ENCODE results near the gene PIGO. TPM values are rescaled to one million over a fixed set of nuclear protein-coding genes. Genes with fewer than 3 reads are reported as not detected.
A peak's percentile ranks its signal among the peaks of the same experiment; 100 is the strongest.

PIGO gene
- total and polyA plus RNA-seq, 4 donors, result 13.8 to 38.1 (median 20.2) TPM

DNA sequence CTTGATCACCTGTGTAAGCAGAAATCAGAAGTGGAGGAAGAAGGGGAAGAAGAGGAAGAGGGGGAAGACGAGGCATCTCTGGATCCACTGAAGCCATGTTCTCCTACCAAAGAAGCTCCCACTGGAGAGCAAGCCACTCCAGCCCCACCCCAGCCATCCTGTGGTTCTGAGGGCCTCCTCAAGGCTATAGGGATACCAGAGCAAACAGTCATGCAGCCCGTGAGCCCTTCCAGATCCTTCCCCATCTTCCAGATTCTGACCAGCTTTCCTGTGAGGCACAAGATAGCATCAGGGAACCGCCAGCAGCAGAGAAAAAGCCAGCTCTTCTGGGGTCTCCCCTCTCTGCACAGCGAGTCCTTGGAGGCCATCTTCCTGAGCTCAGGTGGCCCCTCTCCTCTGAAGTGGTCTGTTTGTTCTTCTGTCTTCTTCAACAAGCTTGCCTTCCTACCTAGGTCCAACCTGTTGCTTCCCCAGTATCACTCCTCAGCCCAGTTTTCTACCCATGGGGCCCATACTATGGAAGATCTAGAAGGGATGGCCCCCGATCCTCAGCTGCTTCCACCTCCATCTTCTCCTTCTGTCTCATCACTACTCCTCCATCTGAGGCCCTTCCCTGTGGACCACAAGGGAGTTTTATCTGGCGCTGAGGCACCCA is 53.4 kb downstream of the PIGO start:
- no peaks in the 10 kb centered on the region for H3K27me3 ChIP-seq (ENCODE audit: control insufficient read depth in 3 of 3, insufficient read depth in 3 of 3, low read length in 2 of 3)
- DNase-seq, result no peak
- peaks cover 3 to 37% (median 6%) of the 10 kb centered on the region in 4 donors for H3K36me3 ChIP-seq (ENCODE audit: control insufficient read depth in 4 of 4, insufficient read depth in 4 of 4, low read length in 4 of 4)
- H3K4me1 ChIP-seq (ENCODE audit: control insufficient read depth in 5 of 5, insufficient read depth in 5 of 5, low read length in 5 of 5), result peaks cover 0 to 1% (median 0%) of the 10 kb centered on the region in 5 donors
- TF ChIP-seq, protein P1, sequence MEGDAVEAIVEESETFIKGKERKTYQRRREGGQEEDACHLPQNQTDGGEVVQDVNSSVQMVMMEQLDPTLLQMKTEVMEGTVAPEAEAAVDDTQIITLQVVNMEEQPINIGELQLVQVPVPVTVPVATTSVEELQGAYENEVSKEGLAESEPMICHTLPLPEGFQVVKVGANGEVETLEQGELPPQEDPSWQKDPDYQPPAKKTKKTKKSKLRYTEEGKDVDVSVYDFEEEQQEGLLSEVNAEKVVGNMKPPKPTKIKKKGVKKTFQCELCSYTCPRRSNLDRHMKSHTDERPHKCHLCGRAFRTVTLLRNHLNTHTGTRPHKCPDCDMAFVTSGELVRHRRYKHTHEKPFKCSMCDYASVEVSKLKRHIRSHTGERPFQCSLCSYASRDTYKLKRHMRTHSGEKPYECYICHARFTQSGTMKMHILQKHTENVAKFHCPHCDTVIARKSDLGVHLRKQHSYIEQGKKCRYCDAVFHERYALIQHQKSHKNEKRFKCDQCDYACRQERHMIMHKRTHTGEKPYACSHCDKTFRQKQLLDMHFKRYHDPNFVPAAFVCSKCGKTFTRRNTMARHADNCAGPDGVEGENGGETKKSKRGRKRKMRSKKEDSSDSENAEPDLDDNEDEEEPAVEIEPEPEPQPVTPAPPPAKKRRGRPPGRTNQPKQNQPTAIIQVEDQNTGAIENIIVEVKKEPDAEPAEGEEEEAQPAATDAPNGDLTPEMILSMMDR (IDR thresholded peaks at IDR 0.05; ENCODE audit: control extremely low read depth, extremely low read depth), result no peak
- H3K27ac ChIP-seq (ENCODE audit: low read depth in 1 of 2, low read length in 1 of 2), result no peak overlapping the region
- ATAC-seq (ENCODE audit: insufficient read depth, low FRiP score), result no peak
- no peak overlapping the region for H3K9ac ChIP-seq (ENCODE audit: insufficient read depth in 1 of 2, low read length in 2 of 2)
- 91 to 92% methylated on average over 6 of the region's 6 CpGs for WGBS, 2 donors
- H3K4me3 ChIP-seq, result no peak overlapping the region
- H3K9me3 ChIP-seq (ENCODE audit: control insufficient read depth in 4 of 4, insufficient read depth in 3 of 4, low read length in 3 of 4), result no peaks in the 10 kb centered on the region

DNA sequence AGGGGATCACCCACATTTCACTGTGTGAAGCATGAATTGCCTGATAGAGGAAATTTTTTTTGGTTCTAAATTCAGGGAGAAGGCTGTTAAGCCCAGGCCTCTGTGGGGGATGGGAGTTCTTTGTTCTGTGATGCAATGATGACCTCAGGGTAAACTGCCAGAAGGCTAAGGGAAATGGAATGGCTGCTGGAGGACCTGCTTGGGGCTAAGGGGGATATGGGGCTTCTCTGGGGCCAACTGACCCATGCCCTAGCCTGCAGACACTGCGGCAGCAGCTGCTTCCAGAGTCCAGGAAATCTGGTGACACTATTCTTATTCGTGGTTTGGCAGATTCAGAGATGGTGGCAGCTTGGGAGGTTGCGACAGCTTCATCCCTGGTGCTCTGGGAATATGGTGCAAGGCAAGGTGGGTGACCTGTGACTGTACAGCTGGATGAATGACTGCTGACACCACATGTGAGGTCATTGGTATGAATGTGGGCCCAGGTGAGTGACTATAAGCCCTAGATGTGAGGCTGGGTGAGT is 54.2 kb downstream of the PIGO start:
- Histone ChIP-seq H3K9ac (ENCODE audit: insufficient read depth in 1 of 2, low read length in 2 of 2) (no peak overlapping the region), H3K27me3 (ENCODE audit: control insufficient read depth in 3 of 3, insufficient read depth in 3 of 3, low read length in 2 of 3) (no peaks in the 10 kb centered on the region), H3K9me3 (ENCODE audit: control insufficient read depth in 4 of 4, insufficient read depth in 3 of 4, low read length in 3 of 4) (no peaks in the 10 kb centered on the region), H3K27ac (ENCODE audit: low read depth in 1 of 2, low read length in 1 of 2) (no peak overlapping the region), H3K4me3 (no peak overlapping the region), H3K36me3 (ENCODE audit: control insufficient read depth in 4 of 4, insufficient read depth in 4 of 4, low read length in 4 of 4) (peaks cover 0 to 33% (median 4%) of the 10 kb centered on the region in 4 donors), H3K4me1 (ENCODE audit: control insufficient read depth in 5 of 5, insufficient read depth in 5 of 5, low read length in 5 of 5) (peaks cover 0 to 1% (median 0%) of the 10 kb centered on the region in 5 donors)
- DNase-seq (peak in 2 of 3 donors; percentile 16 to 22), ATAC-seq (ENCODE audit: insufficient read depth, low FRiP score) (no peak)
- TF ChIP-seq, protein P1 (IDR thresholded peaks at IDR 0.05; ENCODE audit: control extremely low read depth, extremely low read depth), result no peak
- WGBS, 2 donors, result 55 to 79% methylated on average over 3 of the region's 3 CpGs

Small RNA genes lying within 50 kb of the gene (small RNA-seq; reads per million reads assigned to genes)
- gene RN7SL338P (ENCODE audit: low replicate concordance), result not detected

Other genes with a start within 250 kb of the PIGO start
- gene PHF24, start 138.3 kb downstream of the PIGO start, total RNA-seq, result 1 to 10 TPM in 1 of 2 donors, under 1 TPM in 1; 0.48 to 1.0 TPM
- under 1 TPM; 0.10 to 0.14 TPM for gene PHF24, start 138.3 kb downstream of the PIGO start, polyA plus RNA-seq
- gene DNAJB5, start 106.8 kb downstream of the PIGO start, total RNA-seq, result 10 to 100 TPM in 1 of 2 donors, 1 to 10 TPM in 1; 4.5 to 10.3 TPM
- gene DNAJB5, start 106.8 kb downstream of the PIGO start, polyA plus RNA-seq, result 1 to 10 TPM; 4.8 to 8.9 TPM
- 100 to 1,000 TPM; 164 to 249 TPM for gene VCP, start 24.0 kb downstream of the PIGO start, total RNA-seq
- 100 to 1,000 TPM in 1 of 2 donors, 10 to 100 TPM in 1; 58.5 to 193 TPM for gene VCP, start 24.0 kb downstream of the PIGO start, polyA plus RNA-seq
- 10 to 100 TPM; 15.2 to 15.4 TPM for gene FANCG, start 16.6 kb downstream of the PIGO start, total RNA-seq
- gene FANCG, start 16.6 kb downstream of the PIGO start, polyA plus RNA-seq, result 10 to 100 TPM in 1 of 2 donors, 1 to 10 TPM in 1; 7.2 to 20.6 TPM
- 10 to 100 TPM; 64.9 to 96.5 TPM for gene STOML2, start 6.5 kb upstream of the PIGO start, total RNA-seq
- 100 to 1,000 TPM in 1 of 2 donors, 10 to 100 TPM in 1; 50.3 to 116 TPM for gene STOML2, start 6.5 kb upstream of the PIGO start, polyA plus RNA-seq
- 10 to 100 TPM in 1 of 2 donors, 1 to 10 TPM in 1; 9.5 to 31.9 TPM for gene ATOSB, start 19.3 kb upstream of the PIGO start, total RNA-seq
- 10 to 100 TPM; 14.0 to 32.0 TPM for gene ATOSB, start 19.3 kb upstream of the PIGO start, polyA plus RNA-seq
- 100 to 1,000 TPM in 1 of 2 donors, 10 to 100 TPM in 1; 94.9 to 102 TPM for gene UNC13B, start 65.4 kb upstream of the PIGO start, total RNA-seq
- 10 to 100 TPM; 25.8 to 34.0 TPM for gene UNC13B, start 65.4 kb upstream of the PIGO start, polyA plus RNA-seq